Stimulated activated CD4-positive, alpha-beta T cell treated with anti-CD3 and anti-CD28 coated beads, Interleukin-1b, Interleukin-23, amount 100 ng/mL, for 4 hours (primary cell): Measurements from ENCODE around the gene SLC32A1.

ENCODE experiments used
- DNase-seq, 2 donors: peaks; one replicate each; pipeline ENCODE4 v3.0.0-alpha.2; 2020; ENCODE audit warnings: low read depth in 2 of 2

Gene SLC32A1

GRCh38 chr20:38725148-38725901 lies 1.0 kb downstream of the SLC32A1 start:
- no peak for DNase-seq

DNA sequence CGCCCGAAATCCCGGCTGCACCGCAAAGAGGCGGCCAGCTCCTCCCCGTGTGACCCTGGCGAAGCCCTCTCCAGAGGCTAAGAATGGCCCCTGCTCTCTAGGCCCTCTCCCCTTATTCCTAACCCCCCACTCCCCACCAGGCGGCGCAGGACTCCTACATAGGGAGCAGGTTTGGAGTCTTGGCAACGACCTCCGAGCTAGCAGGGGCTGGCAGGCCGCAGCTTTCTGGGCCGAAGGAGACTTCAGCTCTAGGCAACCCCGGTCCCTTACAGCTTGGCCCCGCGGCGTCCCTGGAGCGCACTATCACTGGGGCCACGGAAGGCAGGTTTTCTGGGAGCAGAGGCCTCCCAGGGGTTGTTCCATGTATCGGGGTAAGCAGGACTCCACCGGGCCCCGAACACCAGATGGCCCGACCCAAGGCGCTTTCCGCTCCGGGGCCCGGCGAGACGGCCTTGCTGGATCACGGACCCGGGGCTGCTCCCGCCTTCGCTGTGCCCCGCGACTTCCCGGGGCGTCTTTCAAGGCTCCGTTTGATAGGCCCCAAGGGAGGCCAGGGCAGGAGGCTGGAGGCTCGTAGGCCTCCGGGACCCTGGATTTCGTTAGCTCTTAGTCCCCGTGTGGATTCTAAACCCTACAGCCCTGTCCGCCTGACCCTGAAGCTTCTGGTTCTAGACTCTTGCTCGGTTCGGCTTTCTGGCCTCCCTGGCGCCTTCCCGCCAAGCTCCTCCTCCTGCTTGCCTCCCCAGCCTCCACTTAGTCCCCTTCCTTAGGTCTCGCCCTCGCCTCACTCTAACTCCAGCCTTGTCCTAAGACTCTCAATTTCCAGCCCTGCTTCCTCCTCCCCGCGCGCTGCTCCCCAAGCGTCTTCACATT lies 1.9 kb downstream of the SLC32A1 start:
- no peak for DNase-seq

- peak; percentile 41 to 51 for DNase-seq
These were observed 2.7 kb downstream of the SLC32A1 start for GRCh38 chr20:38726804-38727606.

- no peak for DNase-seq
These were observed 3.4 kb downstream of the SLC32A1 start for GRCh38 chr20:38727607-38728190.

GRCh38 chr20:38728191-38728781 lies 4.0 kb downstream of the SLC32A1 start:
- no peak for DNase-seq

DNA sequence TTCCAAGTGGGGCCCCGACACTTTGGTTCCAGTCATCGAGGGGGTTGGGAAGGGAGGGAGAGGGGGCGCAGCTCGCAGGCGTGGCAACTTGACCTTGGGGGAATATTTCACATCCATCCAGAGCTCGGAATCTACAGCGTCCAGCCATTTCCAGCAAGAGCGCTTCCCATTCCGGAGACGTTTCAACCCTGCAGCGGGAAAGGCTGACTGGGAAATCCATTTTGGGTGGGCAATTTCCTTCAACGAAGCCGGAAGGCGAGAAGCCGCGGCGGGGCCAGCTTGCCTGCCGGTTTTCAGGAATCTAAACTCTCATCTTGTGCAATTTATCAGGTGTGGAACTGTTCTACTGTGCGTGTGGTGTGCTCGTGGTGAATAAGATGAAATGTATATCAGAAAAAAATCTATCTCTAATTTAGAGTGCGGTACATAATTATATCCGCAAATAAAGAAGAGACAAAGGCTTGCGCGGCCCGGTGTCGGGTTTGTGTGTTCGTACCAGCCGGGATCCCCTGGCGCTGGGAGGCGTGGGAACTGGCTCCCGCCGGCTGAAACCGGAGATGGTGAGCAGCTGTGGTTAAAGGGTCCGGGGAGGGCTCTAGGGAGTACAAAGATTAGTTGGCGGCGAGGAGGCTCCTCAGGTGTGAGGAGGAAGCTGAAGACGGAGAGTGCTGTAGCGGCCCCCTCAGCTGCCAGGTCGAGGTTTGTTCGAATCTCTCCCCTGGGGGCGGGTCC lies 4.8 kb downstream of the SLC32A1 start:
- no peak for DNase-seq

GRCh38 chr20:38729767-38730166 lies 5.5 kb downstream of the SLC32A1 start:
- no peak for DNase-seq

DNA sequence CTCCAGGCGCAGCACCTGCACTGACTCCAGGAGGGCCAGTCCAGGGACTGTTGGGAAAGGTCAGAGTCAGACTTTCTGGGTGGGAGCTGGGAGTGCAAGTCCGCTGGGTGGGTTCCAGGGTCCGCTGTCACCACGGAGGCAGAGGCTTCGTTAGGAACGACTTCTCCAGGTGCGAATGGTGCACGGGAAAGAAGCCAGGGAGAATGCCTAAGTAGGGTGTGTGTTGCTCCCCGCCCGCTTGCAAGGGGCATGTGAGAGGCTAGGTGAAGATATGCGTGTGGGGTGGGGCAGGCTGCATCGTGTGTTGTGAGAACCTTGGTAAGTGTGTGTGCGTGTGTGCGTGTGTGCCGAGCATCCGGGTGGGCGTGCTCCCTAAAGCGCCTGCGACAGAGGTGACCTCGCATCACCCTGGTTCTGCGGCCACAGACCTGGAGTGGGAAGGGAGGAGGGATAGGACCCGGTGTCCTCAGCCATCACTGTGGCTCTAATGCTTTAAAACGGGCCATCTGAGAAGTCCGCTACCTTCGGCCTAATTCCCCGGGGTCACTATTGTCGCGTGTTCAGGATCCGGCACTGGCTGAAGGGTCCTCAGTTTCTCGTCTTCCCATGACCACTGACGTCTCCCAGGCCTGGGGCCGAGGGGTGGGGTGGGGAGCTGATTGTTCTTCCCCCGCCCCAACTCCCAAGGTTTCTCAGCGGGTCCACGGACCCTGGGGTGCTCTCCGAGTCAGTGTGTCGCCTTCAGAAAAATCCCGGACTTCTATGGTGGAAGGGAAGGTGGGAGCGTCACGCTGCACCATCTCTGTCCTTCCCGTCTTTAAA lies 6.1 kb downstream of the SLC32A1 start:
- no peak for DNase-seq

- DNase-seq: peak; percentile 79 to 80
These were observed 6.9 kb downstream of the SLC32A1 start for GRCh38 chr20:38730989-38731737.

GRCh38 chr20:38731738-38732113 lies 7.4 kb downstream of the SLC32A1 start:
- no peak for DNase-seq

- DNase-seq: no peak
These were observed 8.7 kb downstream of the SLC32A1 start for GRCh38 chr20:38732981-38733380.

- no peak for DNase-seq
These were observed 10.9 kb downstream of the SLC32A1 start for GRCh38 chr20:38735172-38735571.

- DNase-seq: no peak
These were observed 13.6 kb downstream of the SLC32A1 start for GRCh38 chr20:38737887-38738286.

DNA sequence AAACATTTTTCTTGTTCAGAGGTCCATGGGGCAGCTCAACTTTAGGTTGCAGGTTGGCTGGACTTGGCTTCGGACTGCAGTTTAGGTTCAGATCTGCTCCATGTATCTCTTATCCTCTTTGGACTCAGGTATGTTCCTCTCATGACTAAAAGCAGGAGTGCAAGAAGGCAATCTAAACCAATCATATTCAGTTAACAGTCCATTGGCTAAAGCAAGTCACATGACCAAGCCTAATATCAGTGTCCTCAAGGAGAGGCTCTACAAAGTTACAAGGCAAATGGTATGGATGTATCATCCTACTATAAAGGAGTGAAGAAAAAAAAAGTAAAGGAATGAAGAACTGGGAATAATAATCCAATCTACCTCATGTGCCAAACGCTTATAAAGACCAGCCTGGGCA lies 21.5 kb downstream of the SLC32A1 start:
- no peak for DNase-seq

- no peak for DNase-seq
These were observed 23.3 kb downstream of the SLC32A1 start for GRCh38 chr20:38747495-38748096.

DNA sequence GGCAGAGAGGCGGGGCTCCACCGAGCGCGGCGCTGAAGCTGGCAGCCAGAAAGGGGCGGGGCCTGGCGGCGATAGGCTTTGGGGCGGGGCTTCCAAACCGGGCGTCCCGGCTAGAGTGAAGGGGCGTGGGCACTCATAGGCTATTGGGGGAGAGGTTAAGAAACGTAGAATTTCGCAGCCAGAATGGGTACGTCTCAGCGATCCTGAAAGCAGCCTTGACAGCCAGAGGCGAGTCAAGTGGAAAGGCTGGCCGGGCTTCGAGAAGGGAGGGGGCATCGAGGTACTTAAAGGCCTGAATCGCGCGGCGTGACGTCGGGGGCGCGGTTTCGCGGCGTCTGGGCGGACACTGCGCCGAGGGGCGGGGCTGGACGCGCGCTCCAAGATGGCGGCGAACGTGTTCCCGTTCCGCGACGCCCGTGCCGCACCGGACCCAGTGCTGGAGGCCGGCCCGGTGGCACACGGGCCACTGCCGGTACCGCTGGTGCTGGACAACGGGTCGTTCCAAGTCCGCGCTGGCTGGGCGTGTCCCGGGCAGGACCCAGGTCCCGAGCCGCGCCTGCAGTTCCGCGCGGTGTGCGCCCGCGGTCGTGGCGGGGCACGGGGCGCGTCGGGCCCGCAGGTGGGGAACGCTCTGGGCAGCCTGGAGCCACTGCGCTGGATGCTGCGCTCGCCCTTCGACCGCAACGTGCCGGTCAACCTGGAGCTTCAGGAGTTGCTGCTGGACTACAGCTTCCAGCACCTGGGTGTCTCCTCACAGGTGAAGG lies 24.0 kb downstream of the SLC32A1 start, which contains the start of gene ACTR5:
Gene ACTR5, plus strand, starts transcription at position 364 of the 764 bp plus-strand sequence. Its CDS starts 19 bp downstream, at position 383.
- DNase-seq: peak; percentile 98

DNA sequence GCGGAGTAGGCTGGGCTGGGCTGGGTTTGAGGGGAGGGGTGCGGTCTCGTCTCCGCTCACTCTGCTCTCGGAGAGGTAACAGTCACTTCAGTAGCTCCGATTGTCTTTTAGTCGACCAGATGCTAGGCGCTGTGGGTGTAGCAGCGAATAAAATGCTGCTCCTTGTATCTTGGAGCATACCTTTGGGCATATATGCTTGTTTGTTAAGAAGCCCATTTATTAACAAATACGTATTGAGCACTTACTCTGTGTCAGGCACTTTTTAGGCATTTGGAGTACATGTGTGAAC lies 24.5 kb downstream of the SLC32A1 start:
- DNase-seq: peak; percentile 47 to 53
